SK-N-MC (cell line): ENCODE measurements around the gene IGIP.

ENCODE experiments used
- EZH2 ChIP-seq: fragments of 200-600 bp; sonication (generic); IDR thresholded peaks from one replicate; pipeline ENCODE4 v1.6.1; 2017; ENCODE audit warnings: antibody characterized with exemption
- FOXP2 ChIP-seq: optimal IDR thresholded peaks from 2 replicates; pipeline ENCODE3; 2011; ENCODE audit warnings: mild to moderate bottlenecking, moderate library complexity; ENCODE audit not compliant: insufficient read depth; ENCODE audit errors: extremely low read length, control extremely low read depth

DNA sequence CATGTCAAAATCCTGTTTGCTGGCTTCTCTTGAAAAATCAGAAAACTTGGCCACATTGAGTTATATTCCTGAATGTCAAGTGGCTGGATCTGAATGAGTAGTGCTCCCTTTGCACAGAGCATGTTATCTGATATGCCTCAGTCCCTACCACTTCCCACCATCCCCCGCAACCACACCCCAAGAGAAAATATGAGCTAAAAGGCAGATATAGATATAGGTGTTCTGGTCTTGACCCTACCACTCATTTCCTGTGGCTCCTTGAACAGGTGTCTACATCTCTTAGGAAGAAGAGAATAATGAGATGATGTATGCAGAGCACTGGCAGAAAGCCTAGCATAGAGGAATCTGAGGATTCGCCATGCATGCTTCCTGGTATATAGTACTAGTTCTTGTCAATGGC, 42.6 kb downstream of the IGIP start:
- TF ChIP-seq EZH2, result no peak
- no peak for TF ChIP-seq FOXP2
